ENCODE data around the gene TRAP1. TPM values are rescaled to one million over a fixed set of nuclear protein-coding genes. Genes with fewer than 3 reads are reported as not detected.
A peak's percentile ranks its signal among the peaks of the same experiment; 100 is the strongest.

TRAP1 gene
- total RNA-seq, 1 experiment from 2014 or later = 416 TPM

- H3K4me3 ChIP-seq (replicated peaks in 1 of 2; ENCODE audit: low read depth in 1 of 2, low read length in 2 of 2) = no peak overlapping the region
- H3K27ac ChIP-seq (ENCODE audit: low read depth, low read length) = no peak overlapping the region
- H3K9me3 ChIP-seq (ENCODE audit: control insufficient read depth in 1 of 2, insufficient read depth in 1 of 2, low read depth in 1 of 2, low read length in 2 of 2) = no peaks in the 10 kb centered on the region
- intact Hi-C loops (cut with micrococcal nuclease) = no loop called here
- RAD21 ChIA-PET (ENCODE audit: low non-redundant PET in 1 of 2, low total read pairs in 2 of 2, uncharacterized antibody in 2 of 2, unreplicated experiment in 2 of 2) = no interaction called here
- CTCF ChIA-PET = interaction anchor here (1.2 to 1.6 kb wide), 2 partner anchors 20 to 712 kb away, joined by 4 read pairs; no protein-coding TSS in a partner anchor
- H3K79me2 ChIP-seq (ENCODE audit: insufficient read depth, low read length) = peaks cover 66% of the 10 kb centered on the region
- DNase-seq (ENCODE audit: low read depth, low spot score) = no peak
- H3K4me1 ChIP-seq (ENCODE audit: control insufficient read depth in 1 of 2, insufficient read depth in 2 of 2, low read length in 2 of 2) = peaks cover 0 to 10% of the 10 kb centered on the region in 2 experiments; a peak in 2 of 4 replicates
- BruUV-seq (replicated peaks) = no TSS peak
- POLR2A ChIA-PET = no interaction called here
- H3K36me3 ChIP-seq (ENCODE audit: control insufficient read depth in 1 of 2, insufficient read depth in 2 of 2, low read length in 2 of 2) = peaks cover 20 to 46% of the 10 kb centered on the region in 2 experiments; a peak in 3 of 4 replicates
- H4K20me1 ChIP-seq (ENCODE audit: insufficient read depth) = no peaks in the 10 kb centered on the region
- peak overlapping the region; percentile 11; the same call in 1 of the 2 replicates for H3K4me2 ChIP-seq (ENCODE audit: low read length)
- peak; percentile 15; the same call in 1 of the 2 replicates for ATAC-seq
- H3K27me3 ChIP-seq (ENCODE audit: insufficient read depth, low read length) = no peaks in the 10 kb centered on the region
- H3K9me2 ChIP-seq (ENCODE audit: insufficient read depth) = no peaks in the 10 kb centered on the region
- no peak overlapping the region for H2AFZ ChIP-seq (ENCODE audit: low read depth, low read length, poor library complexity, severe bottlenecking)
- no peak overlapping the region for H3K9ac ChIP-seq (ENCODE audit: low read length)
- 0 out of 6 replicates have a peak, but pooled peaks of 1 of the 3 experiments have one; percentile 15 for TF ChIP-seq CTCF (IDR thresholded peaks at IDR 0.05 in 2 of 3, conservative IDR thresholded peaks at IDR 0.05 in 1 of 3; ENCODE audit: borderline replicate concordance in 1 of 3, insufficient read depth in 1 of 3, low read depth in 2 of 3, low read length in 2 of 3)
- TF ChIP-seq EZH2phosphoT487 (IDR thresholded peaks at IDR 0.05; ENCODE audit: borderline replicate concordance) = no peak
Observed at GRCh38 chr16:3690980-3691720, 26.2 kb downstream of the TRAP1 start.

- ATAC-seq (peak; percentile 97), DNase-seq (ENCODE audit: low read depth, low spot score) (peak; percentile 48)
- Histone ChIP-seq H3K79me2 (ENCODE audit: insufficient read depth, low read length) (peaks cover 60% of the 10 kb centered on the region), H3K4me2 (ENCODE audit: low read length) (peak overlapping the region; percentile 11; the same call in 1 of the 2 replicates), H3K9me3 (ENCODE audit: control insufficient read depth in 1 of 2, insufficient read depth in 1 of 2, low read depth in 1 of 2, low read length in 2 of 2) (no peaks in the 10 kb centered on the region), H4K20me1 (ENCODE audit: insufficient read depth) (no peaks in the 10 kb centered on the region), H2AFZ (ENCODE audit: low read depth, low read length, poor library complexity, severe bottlenecking) (no peak overlapping the region), H3K4me1 (ENCODE audit: control insufficient read depth in 1 of 2, insufficient read depth in 2 of 2, low read length in 2 of 2) (peaks cover 0 to 10% of the 10 kb centered on the region in 2 experiments; a peak in 2 of 4 replicates), H3K9ac (ENCODE audit: low read length) (no peak overlapping the region), H3K27ac (ENCODE audit: low read depth, low read length) (peak overlapping the region; percentile 6; the same call in 1 of the 2 replicates), H3K36me3 (ENCODE audit: control insufficient read depth in 1 of 2, insufficient read depth in 2 of 2, low read length in 2 of 2) (peaks cover 24 to 52% of the 10 kb centered on the region in 2 experiments; a peak in 3 of 4 replicates), H3K27me3 (ENCODE audit: insufficient read depth, low read length) (no peaks in the 10 kb centered on the region), H3K9me2 (ENCODE audit: insufficient read depth) (no peaks in the 10 kb centered on the region), H3K4me3 (replicated peaks in 1 of 2; ENCODE audit: low read depth in 1 of 2, low read length in 2 of 2) (no peak overlapping the region)
- intact Hi-C loops (cut with micrococcal nuclease) = no loop called here
- ChIA-PET POLR2A (no interaction called here), CTCF (interaction anchor here (0.6 to 1.6 kb wide), 2 partner anchors 11 to 712 kb away, joined by 3 to 4 read pairs; no protein-coding TSS in a partner anchor), RAD21 (ENCODE audit: low non-redundant PET in 1 of 2, low total read pairs in 2 of 2, uncharacterized antibody in 2 of 2, unreplicated experiment in 2 of 2) (no interaction called here)
- no TSS peak for BruUV-seq (replicated peaks)
- TF ChIP-seq CTCF (IDR thresholded peaks at IDR 0.05 in 2 of 3, conservative IDR thresholded peaks at IDR 0.05 in 1 of 3; ENCODE audit: borderline replicate concordance in 1 of 3, insufficient read depth in 1 of 3, low read depth in 2 of 3, low read length in 2 of 3) (peak; percentile 81 to 93 (median 88)), EGR1 (IDR thresholded peaks at IDR 0.05; ENCODE audit: low read depth) (no peak), EZH2phosphoT487 (IDR thresholded peaks at IDR 0.05; ENCODE audit: borderline replicate concordance) (no peak), JUND (IDR thresholded peaks at IDR 0.05) (no peak), MAX (IDR thresholded peaks at IDR 0.05) (peak; percentile 57; the same call in 1 of the 2 replicates), RAD21 (IDR thresholded peaks at IDR 0.05; ENCODE audit: low read depth) (peak; percentile 80), SP1 (IDR thresholded peaks at IDR 0.05; ENCODE audit: low read depth) (no peak), CBX3 (IDR thresholded peaks at IDR 0.05; ENCODE audit: low read depth) (peak; percentile 32; the same call in 1 of the 2 replicates)
Observed at GRCh38 chr16:3690470-3690928, 26.8 kb downstream of the TRAP1 start.
